ENCODE data around the gene ALOX5AP.
A peak's percentile ranks its signal among the peaks of the same experiment; 100 is the strongest.
"Not testable (repeated sequence)": the region's sequence is repeated elsewhere in the genome, so short reads cannot be mapped to it uniquely, and the experiment has no call there.

Gene ALOX5AP

DNA sequence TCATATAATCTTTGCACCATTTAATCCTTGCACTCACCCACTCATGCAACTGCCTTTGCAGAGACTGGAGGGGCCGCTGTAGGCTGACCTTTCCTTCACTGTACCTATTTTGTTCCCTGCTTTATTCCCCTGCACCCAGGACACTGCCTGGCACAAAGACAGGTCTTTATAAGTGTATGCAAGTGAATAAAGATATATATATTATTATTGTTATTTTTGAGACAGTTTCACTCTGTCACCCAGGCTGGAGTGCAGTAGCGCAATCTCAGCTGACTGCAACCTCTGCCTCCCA lies 3.8 kb downstream of the ALOX5AP start:
- H3K27ac Mint-ChIP-seq = peak overlapping the region; percentile 78

DNA sequence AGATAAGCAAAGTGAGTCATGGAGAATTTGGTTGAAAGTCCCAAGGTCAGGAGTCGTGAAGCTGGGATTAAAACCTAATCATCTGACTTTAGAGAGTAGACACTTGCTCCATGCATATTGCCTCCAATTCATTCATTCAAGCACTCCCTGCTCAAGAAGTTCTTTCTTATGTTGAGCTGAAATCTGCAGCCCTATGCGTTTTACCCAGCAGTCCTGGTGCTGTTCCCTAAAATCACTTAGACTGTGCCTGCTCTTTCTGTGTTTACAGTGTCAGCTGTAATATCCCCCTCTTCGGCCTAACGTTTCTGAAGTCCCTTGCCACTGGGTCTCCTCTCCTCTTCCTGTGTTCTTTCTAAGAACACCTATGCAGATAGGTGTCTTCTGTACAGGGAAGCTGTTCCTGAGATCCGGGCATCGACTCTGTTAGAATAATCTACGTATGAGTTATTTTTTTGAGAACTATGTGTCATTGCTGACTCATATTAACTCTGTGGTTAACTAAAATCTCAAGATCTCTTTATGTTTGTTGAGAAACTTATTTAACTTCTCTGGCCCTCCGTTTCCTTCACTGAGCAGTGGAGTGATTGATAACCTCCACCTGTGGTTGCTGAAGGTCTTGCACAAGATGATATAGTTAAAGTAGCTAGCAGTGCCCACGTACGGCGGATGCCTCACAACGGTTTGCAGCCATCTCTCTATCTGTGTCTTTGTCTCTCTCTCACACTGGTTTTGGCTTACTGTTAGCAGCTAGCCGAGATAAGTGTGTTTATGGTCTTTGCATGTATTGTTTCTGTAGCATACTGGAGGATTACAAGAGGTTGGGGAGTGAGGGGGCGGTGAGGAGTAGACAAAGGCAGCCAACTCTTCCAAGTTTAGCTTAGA lies 4.7 kb downstream of the ALOX5AP start:
- peak overlapping the region; percentile 78 for H3K27ac Mint-ChIP-seq

More for the DNA sequence above, 3.8 kb downstream of the ALOX5AP start:
- peaks cover 6% of the 10 kb centered on the region for H3K36me3 Mint-ChIP-seq
- no peaks in the 10 kb centered on the region for H3K27me3 Mint-ChIP-seq
- H3K9me3 Mint-ChIP-seq (ENCODE audit: low read depth) = no peaks in the 10 kb centered on the region
- H3K4me1 Mint-ChIP-seq (ENCODE audit: low read depth) = peaks cover 80% of the 10 kb centered on the region
- peak overlapping the region; percentile 22 for H3K4me3 Mint-ChIP-seq

DNA sequence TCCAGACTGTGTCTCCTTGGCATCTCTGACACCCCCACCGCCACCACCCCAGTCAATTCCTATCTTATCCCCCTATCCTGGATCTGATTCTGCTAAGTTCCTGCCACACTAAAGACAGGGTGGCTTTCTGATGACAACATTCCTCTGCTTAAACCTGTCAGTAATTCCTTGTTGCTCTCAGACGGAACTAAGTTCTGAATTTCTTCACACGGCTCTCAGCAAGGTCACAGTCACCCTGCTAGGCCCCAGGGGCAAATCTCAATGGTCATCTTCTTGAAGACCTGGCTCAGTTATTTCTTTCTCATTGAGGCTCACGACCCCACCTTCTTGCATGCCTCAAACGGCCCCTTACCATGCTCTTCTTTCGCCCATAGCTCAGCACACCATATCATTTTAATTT lies 7.6 kb downstream of the ALOX5AP start:
- H3K9me3 Mint-ChIP-seq (ENCODE audit: low read depth) = no peaks in the 10 kb centered on the region
- H3K36me3 Mint-ChIP-seq = peaks cover 15% of the 10 kb centered on the region
- peaks cover 64% of the 10 kb centered on the region for H3K4me1 Mint-ChIP-seq (ENCODE audit: low read depth)
- H3K4me3 Mint-ChIP-seq = peak overlapping the region; percentile 33
- no peak overlapping the region for H3K27ac Mint-ChIP-seq
- H3K27me3 Mint-ChIP-seq = no peaks in the 10 kb centered on the region

More for the DNA sequence above, 4.7 kb downstream of the ALOX5AP start:
- no peaks in the 10 kb centered on the region for H3K27me3 Mint-ChIP-seq
- H3K4me1 Mint-ChIP-seq (ENCODE audit: low read depth) = peaks cover 80% of the 10 kb centered on the region
- no peaks in the 10 kb centered on the region for H3K9me3 Mint-ChIP-seq (ENCODE audit: low read depth)
- peaks cover 6% of the 10 kb centered on the region for H3K36me3 Mint-ChIP-seq
- H3K4me3 Mint-ChIP-seq = peak overlapping the region; percentile 78

DNA sequence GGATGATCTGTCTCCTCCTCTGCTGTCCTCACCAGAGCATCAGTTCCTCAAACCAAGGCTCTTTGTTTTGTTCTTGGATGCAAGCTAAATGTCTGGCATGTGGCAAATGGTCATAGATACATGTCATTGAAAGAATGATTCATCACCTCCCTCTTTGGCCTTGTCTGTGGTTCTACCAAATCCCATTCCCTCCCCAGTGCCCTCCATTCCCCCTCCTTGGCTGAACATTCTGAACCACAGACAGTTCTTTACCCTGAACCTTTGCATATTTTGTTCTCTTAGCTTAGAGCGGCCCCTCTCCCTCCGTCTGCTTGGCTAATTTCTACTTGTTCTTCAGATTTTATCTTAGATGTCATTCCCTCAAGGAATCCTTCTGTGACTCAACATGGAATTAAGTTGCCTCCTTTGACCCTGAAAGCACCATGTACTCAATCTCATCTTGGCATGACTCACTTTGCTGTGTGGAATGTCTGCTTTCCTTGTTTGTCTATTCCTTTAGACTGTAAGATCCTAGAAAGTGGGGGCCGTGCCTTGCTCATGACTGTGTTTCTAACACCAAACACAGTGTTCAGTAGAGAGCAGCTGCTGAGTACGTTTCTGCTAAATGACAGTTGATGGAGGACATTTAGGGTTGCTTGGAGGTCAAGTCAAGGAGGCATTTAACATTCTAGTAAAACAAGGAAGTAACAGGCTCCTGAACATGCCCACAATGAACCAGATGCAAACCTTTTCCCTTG lies 8.1 kb downstream of the ALOX5AP start:
- peak overlapping the region; percentile 33 for H3K4me3 Mint-ChIP-seq
- no peak overlapping the region for H3K27ac Mint-ChIP-seq
- peaks cover 15% of the 10 kb centered on the region for H3K36me3 Mint-ChIP-seq
- peaks cover 58% of the 10 kb centered on the region for H3K4me1 Mint-ChIP-seq (ENCODE audit: low read depth)
- H3K9me3 Mint-ChIP-seq (ENCODE audit: low read depth) = no peaks in the 10 kb centered on the region
- no peaks in the 10 kb centered on the region for H3K27me3 Mint-ChIP-seq

DNA sequence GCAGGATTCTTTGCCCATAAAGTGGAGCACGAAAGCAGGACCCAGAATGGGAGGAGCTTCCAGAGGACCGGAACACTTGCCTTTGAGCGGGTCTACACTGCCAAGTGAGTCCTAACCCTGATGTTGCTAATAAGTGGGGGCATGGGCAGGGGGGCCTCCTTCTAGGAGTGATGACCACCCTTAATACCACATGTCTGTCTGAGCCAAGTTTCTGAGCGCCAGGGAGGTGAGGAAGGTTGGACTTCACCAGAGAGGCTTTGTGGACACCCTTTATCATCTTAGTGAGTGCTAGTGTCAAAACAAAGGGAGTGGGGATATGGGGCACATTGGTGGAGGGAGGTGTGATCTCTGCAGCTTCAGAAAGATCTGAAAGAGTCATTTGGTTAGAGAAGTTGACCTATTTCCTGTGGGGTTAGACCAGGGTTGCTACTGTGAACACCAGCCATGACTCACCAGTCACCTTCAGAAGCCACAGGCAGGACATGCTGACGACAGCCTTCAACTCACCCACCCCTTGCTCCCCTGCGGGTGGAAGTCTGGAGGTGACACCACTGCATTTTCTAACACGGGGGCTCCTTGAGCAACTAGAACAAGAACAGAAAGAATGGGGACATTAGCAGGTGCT lies 8.8 kb downstream of the ALOX5AP start:
- H3K27me3 Mint-ChIP-seq = no peaks in the 10 kb centered on the region
- H3K36me3 Mint-ChIP-seq = peaks cover 17% of the 10 kb centered on the region
- H3K9me3 Mint-ChIP-seq (ENCODE audit: low read depth) = no peaks in the 10 kb centered on the region
- H3K27ac Mint-ChIP-seq = no peak overlapping the region
- H3K4me1 Mint-ChIP-seq (ENCODE audit: low read depth) = peaks cover 52% of the 10 kb centered on the region
- peak overlapping the region; percentile 62 for H3K4me3 Mint-ChIP-seq

DNA sequence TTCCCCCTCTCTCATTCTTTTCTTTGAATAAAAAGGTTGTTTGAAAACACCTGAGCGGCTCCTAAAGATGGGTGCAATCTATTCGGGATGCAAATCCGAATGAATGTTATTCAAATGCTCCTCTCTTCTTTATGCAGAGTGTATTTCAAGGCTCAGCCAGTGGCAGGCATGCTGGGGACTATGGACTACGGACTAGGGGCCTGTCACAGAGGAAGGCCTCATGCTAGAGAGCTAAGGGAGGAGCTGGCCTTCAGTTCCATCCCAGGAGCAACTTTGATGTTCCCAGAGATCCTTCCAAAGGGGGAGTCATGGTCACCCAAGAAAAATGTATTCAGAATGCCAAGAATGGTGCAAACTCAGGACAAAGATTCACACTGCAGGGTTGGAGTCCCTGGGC lies 9.3 kb downstream of the ALOX5AP start:
- peak overlapping the region; percentile 62 for H3K4me3 Mint-ChIP-seq
- H3K36me3 Mint-ChIP-seq = peaks cover 17% of the 10 kb centered on the region

DNA sequence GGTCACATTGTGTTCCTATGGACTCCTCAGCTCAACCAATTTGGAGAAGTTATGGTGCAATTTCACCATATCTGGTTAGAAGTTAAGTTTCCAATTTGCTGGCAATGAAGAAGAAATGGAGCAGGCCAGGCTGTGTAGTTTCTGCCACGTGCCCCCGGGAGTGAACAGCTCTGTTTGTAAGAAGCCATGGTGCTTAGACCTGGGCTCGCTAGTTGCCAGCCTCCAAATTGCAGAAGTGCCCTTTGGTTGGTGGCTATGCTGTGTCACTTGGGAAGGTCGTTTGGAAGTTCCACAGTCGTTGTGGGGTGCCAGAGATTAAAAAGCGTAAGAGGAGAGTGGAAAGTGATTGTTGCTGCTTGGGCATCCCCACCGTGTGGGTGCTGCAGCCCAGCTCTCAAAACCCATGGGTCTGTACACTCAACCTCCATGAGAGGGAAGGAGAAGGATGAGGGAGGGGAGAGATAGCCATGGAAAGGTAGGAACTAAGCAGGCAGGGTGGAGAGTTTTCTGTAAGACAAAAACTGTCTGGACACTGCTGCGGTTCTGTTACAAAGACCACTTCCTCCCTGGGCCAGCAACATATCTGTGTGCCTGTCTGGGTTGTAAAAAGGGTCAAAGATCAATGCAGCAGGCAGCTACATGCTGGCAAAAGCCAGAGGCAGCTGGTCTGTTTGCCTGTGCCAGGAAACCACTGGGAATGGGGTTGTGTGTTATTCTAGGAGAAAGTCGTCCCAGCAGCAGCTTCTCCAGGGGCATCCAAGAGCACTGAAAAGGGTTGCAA lies 10.8 kb downstream of the ALOX5AP start:
- Mint-ChIP-seq H3K4me3 (no peak overlapping the region), H3K36me3 (peaks cover 24% of the 10 kb centered on the region), H3K9me3 (ENCODE audit: low read depth) (no peaks in the 10 kb centered on the region), H3K4me1 (ENCODE audit: low read depth) (peaks cover 37% of the 10 kb centered on the region), H3K27ac (no peak overlapping the region), H3K27me3 (no peaks in the 10 kb centered on the region)

More for the DNA sequence above, 9.3 kb downstream of the ALOX5AP start:
- Mint-ChIP-seq H3K4me1 (ENCODE audit: low read depth) (peaks cover 47% of the 10 kb centered on the region), H3K9me3 (ENCODE audit: low read depth) (no peaks in the 10 kb centered on the region), H3K27ac (peak overlapping the region; percentile 19), H3K27me3 (no peaks in the 10 kb centered on the region)

DNA sequence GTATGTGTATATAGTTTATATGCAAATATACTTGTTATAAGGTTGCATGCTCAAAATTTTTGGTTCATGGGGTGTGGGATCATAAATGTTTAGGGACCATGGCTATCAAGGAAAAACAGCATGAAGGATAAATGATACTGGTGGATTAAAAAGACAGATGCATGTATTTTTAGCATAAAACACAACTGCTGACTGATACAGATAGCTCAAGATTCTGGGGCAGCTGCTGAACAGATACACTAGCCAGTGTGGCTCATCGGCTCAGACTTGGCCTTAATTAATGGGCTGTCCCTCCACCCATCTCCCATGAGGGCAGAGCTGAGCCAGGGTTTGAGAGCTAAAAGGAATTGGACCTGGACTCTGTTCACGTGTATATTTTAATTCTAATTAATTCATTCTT lies 11.4 kb downstream of the ALOX5AP start:
- Mint-ChIP-seq H3K27ac (no peak overlapping the region), H3K27me3 (no peaks in the 10 kb centered on the region), H3K9me3 (ENCODE audit: low read depth) (no peaks in the 10 kb centered on the region), H3K4me3 (no peak overlapping the region), H3K4me1 (ENCODE audit: low read depth) (peaks cover 39% of the 10 kb centered on the region), H3K36me3 (peaks cover 24% of the 10 kb centered on the region)

DNA sequence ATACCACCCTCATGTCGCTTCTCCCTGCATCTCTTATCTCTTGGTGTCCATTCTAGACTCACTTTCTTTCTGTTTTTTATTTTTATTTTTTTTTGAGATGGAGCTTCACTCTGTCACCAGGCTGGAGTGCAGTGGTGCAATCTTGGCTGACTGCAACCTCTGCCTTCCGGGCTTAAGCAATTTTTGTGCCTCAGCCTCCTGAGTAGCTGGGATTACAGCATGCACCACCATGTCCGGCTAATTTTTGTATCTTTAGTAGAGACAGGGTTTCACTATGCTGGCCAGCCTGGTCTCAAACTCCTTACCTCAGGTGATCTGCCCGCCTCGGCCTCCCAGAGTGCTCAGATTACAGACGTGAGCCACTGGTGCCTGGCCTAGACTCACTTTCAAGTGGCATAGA lies 12.5 kb downstream of the ALOX5AP start:
- not testable (repeated sequence) for H3K27me3 Mint-ChIP-seq; H3K4me3 Mint-ChIP-seq; H3K9me3 Mint-ChIP-seq (ENCODE audit: low read depth); H3K27ac Mint-ChIP-seq
- peaks cover 39% of the 10 kb centered on the region for H3K4me1 Mint-ChIP-seq (ENCODE audit: low read depth)
- H3K36me3 Mint-ChIP-seq = peaks cover 24% of the 10 kb centered on the region

DNA sequence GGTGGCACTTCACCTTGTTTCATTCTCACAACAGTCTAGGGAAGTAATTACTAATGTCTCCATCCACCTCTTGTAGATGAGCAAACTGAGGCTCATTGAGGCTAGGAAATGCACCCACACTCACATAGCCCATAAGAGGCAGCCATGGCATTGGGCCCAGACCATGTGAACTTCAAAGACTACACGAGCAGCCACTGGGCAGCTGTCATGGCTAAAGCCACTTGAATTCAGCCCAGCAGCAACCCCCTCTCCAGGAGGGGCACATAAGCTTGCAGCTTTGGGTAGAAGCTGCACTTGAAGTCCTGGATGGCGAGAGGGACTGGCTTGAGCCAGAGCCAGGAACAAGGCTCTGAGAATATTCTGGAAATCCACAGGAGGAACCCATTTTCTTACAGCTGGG lies 13.4 kb downstream of the ALOX5AP start:
- Mint-ChIP-seq H3K27ac (no peak overlapping the region), H3K9me3 (ENCODE audit: low read depth) (no peaks in the 10 kb centered on the region), H3K4me3 (no peak overlapping the region), H3K27me3 (no peaks in the 10 kb centered on the region), H3K36me3 (peaks cover 18% of the 10 kb centered on the region), H3K4me1 (ENCODE audit: low read depth) (peaks cover 32% of the 10 kb centered on the region)

DNA sequence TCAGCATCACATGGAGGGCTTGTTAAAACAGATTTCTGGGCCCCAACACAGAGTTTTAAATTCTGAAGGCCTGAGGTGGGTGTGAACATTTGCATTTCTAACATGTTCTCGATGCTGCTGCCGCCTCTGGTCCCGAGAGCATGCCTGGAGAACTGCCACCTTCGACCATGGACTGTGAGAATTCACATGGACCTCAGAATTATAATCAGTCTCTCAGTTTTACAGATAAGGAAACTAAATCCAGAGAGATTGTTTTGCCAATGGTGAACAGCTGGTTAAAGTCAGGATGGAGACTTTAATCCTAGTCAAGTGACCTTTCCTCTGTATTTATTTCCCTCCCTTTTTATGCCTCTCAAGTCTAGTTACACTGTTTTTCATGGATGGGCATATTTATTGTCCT lies 14.7 kb downstream of the ALOX5AP start:
- H3K27ac Mint-ChIP-seq = no peak overlapping the region
- peaks cover 19% of the 10 kb centered on the region for H3K4me1 Mint-ChIP-seq (ENCODE audit: low read depth)
- no peak overlapping the region for H3K4me3 Mint-ChIP-seq
- H3K36me3 Mint-ChIP-seq = peaks cover 18% of the 10 kb centered on the region
- H3K9me3 Mint-ChIP-seq (ENCODE audit: low read depth) = no peaks in the 10 kb centered on the region
- no peaks in the 10 kb centered on the region for H3K27me3 Mint-ChIP-seq

DNA sequence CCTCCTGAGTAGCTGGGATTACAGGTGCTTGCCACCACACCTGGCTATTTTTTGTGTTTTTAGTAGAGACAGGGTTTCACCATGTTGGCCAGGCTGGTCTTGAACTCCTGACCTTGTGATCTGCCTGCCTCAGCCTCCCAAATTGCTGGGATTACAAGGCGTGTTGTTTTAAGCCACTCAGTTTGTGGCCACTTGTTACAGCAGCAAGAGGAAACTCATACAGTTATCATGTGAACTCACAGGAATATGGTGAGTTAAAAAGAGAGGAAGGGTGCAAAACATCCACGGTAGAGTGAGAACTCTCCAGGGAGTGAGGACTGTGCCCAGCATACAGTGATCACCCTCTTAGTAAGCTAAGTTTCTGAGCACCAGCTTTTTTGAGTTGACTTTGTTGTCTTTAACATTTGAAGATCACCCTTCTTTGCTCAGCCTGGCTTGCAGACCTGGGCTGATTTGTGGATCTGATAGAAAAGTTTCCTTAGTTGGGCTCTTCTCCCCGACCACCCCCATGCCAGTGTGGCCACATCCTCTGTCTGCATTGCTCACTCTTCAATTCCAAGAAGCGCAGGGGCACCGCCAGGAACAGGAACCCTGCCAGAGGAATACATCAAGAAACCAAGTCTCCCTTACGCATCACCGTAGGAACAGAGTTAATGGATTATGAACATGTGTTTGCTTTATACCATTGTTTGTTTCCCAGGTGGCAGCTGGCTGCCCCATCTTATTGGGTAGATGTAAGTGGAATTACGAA lies 16.0 kb downstream of the ALOX5AP start:
- no peaks in the 10 kb centered on the region for H3K27me3 Mint-ChIP-seq
- peaks cover 7% of the 10 kb centered on the region for H3K4me1 Mint-ChIP-seq (ENCODE audit: low read depth)
- H3K9me3 Mint-ChIP-seq (ENCODE audit: low read depth) = no peaks in the 10 kb centered on the region
- H3K4me3 Mint-ChIP-seq = no peak overlapping the region
- H3K27ac Mint-ChIP-seq = no peak overlapping the region
- peaks cover 12% of the 10 kb centered on the region for H3K36me3 Mint-ChIP-seq

DNA sequence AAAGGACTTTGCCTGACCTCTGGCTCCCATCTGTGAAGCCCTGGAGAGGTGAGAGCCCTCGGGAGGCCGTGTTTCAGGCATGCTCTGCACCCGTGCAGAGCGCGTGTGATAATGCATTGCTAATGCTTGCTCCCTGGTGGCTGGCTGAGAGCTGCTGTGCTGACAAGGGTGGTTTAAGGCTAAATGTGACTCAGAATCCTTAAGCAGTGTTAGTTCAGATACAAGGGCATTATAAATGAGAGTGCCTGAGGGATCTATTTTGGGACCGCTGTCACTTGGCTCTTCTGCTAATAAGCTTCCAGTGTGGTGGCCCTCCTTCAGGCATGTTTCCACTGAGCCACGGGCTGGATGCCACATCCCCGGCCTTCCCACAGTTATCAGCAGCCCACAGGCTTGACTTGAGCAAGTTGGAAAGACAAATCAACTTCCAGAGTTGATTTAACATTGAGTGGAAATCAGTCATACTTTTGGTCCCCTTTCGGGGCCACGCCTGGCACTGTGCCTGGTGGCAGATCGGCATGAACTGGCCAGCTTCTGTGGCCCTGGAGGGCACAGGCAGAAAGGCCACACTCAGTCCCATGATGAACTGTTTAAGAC lies 17.0 kb downstream of the ALOX5AP start:
- H3K4me1 Mint-ChIP-seq (ENCODE audit: low read depth) = peaks cover 6% of the 10 kb centered on the region
- no peaks in the 10 kb centered on the region for H3K27me3 Mint-ChIP-seq
- no peaks in the 10 kb centered on the region for H3K9me3 Mint-ChIP-seq (ENCODE audit: low read depth)
- H3K27ac Mint-ChIP-seq = no peak overlapping the region
- H3K4me3 Mint-ChIP-seq = no peak overlapping the region
- peaks cover 10% of the 10 kb centered on the region for H3K36me3 Mint-ChIP-seq
